RWPE2 (cell line): ENCODE results near the gene CTCFL.

Experiments used
- ATAC-seq: fragments of 200-7000 bp; cut with Tn5 transposase; 3 replicates; pipeline ENCODE4 v1.9.1; 2021; ENCODE audit warnings: low read depth
- DNase-seq: peaks from one replicate; pipeline ENCODE4 v3.0.0-alpha.2; 2020; ENCODE audit warnings: low spot score
- H3K27ac ChIP-seq: fragments of 450-650 bp; 2 replicates; pipeline ENCODE4 v1.5.1; 2017; ENCODE audit warnings: mild to moderate bottlenecking; ENCODE audit not compliant: poor library complexity, severe bottlenecking
- H3K27me3 ChIP-seq: fragments of 250-450 bp; sonication (Bioruptor Pico); 2 replicates; pipeline ENCODE4 v1.5.1; 2021; ENCODE audit warnings: mild to moderate bottlenecking, moderate library complexity; ENCODE audit not compliant: insufficient read depth, poor library complexity, severe bottlenecking
- H3K36me3 ChIP-seq: fragments of 250-450 bp; sonication (Bioruptor Pico); 2 replicates; pipeline ENCODE4 v1.5.1; 2020; ENCODE audit warnings: low read depth, mild to moderate bottlenecking, moderate library complexity
- H3K4me1 ChIP-seq: fragments of 250-450 bp; sonication (Bioruptor Pico); 2 replicates; pipeline ENCODE4 v1.5.1; 2021; ENCODE audit warnings: mild to moderate bottlenecking, moderate library complexity; ENCODE audit not compliant: insufficient read depth, poor library complexity, severe bottlenecking
- H3K4me3 ChIP-seq: fragments of 250-450 bp; sonication (Bioruptor Pico); 2 replicates; pipeline ENCODE4 v1.5.1; 2021; ENCODE audit warnings: mild to moderate bottlenecking, moderate library complexity; ENCODE audit not compliant: severe bottlenecking
- H3K9me3 ChIP-seq: fragments of 250-450 bp; sonication (Bioruptor Pico); 2 replicates; pipeline ENCODE4 v1.5.1; 2021; ENCODE audit warnings: mild to moderate bottlenecking, moderate library complexity; ENCODE audit not compliant: severe bottlenecking
- TF ChIP-seq, protein P1 (sequence below): fragments of 450-650 bp; IDR thresholded peaks from one replicate; pipeline ENCODE4 v1.5.1; 2017; ENCODE audit warnings: mild to moderate bottlenecking, moderate library complexity; ENCODE audit not compliant: poor library complexity, severe bottlenecking

Gene CTCFL

DNA sequence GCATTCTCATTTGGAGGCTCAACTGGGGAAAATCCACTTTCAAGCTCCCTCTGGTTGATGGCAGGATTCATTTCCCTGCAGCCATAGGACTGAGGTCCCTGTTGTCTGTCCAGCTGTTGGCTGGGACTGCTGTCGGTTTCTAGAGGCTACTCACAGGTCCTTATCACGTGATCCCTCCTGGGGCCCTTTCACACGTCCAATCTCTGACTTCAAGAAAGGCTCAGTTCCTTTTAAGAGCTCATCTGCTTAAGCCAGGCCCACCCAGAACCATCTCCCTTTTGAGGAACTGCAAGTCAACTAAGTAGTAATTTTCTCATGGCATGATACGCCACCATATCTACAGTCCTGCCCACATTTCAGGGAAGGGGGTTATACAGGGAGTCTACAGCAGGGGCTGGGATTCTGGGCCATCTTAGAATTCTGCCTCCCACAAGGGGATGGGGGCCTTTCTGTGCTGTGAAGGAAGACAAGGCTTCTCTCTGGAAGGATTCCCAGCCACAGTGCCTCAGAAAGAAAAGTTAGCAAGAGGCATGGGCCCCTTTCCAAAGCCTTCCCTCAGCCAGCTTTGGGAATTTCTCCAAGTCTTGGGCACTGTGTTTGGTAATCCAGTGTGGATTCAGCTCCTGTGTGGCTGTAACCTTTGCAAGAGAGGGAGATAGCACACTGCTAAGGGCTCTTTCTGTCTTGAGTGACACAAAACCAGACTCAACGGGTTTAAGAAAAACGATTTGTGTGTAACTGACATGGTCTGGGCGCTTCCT, 66.4 kb downstream of the CTCFL start:
- H3K27me3 ChIP-seq, result no peaks in the 10 kb centered on the region
- H3K9me3 ChIP-seq, result no peaks in the 10 kb centered on the region
- no peaks in the 10 kb centered on the region for H3K4me1 ChIP-seq
- no peak overlapping the region for H3K27ac ChIP-seq
- no peak overlapping the region for H3K4me3 ChIP-seq
- H3K36me3 ChIP-seq, result no peaks in the 10 kb centered on the region
- TF ChIP-seq, protein P1, sequence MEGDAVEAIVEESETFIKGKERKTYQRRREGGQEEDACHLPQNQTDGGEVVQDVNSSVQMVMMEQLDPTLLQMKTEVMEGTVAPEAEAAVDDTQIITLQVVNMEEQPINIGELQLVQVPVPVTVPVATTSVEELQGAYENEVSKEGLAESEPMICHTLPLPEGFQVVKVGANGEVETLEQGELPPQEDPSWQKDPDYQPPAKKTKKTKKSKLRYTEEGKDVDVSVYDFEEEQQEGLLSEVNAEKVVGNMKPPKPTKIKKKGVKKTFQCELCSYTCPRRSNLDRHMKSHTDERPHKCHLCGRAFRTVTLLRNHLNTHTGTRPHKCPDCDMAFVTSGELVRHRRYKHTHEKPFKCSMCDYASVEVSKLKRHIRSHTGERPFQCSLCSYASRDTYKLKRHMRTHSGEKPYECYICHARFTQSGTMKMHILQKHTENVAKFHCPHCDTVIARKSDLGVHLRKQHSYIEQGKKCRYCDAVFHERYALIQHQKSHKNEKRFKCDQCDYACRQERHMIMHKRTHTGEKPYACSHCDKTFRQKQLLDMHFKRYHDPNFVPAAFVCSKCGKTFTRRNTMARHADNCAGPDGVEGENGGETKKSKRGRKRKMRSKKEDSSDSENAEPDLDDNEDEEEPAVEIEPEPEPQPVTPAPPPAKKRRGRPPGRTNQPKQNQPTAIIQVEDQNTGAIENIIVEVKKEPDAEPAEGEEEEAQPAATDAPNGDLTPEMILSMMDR, result no peak
- DNase-seq (no peak), ATAC-seq (no peak)

DNA sequence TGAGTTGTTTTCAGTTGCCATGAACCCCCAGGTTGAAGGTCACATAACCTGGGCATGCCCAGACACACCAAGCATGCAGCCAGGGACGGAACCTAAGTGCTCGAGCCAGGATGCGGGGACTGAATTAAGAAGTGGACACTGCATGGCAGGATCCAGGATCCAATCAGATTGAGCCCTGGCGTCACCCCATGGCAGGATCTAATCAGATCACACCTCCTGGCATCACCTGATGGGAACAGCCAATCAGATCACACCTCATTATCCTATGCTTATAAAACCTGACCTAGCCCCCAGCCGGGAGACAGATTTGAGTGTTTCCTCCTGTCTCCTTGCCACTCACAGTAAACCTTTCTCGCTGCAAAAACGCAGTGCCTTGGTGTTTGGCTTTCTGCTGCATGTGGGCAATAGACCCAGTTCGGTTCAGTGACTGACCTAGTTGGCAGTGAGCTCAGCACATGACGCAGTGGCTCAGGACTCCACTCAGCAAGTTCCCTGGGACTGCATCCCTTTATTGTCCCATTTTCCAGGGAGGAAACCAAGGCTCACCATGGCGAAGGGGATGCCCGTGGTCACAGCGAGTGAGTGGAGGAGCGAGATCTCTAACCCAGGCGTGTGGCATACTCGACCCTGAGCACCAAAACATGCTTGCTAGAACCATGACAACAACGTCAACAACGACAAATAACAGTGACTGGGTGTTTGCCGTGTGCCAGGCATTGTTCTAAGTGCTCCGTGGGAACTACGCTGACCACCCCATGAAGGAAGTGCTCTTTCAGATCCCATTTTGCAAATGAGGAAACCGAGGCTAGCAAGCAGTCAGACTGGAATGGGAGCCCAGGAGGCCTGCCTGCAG, 67.5 kb downstream of the CTCFL start:
- TF ChIP-seq, protein P1, result no peak
- Histone ChIP-seq H3K9me3 (no peaks in the 10 kb centered on the region), H3K27ac (no peak overlapping the region), H3K27me3 (no peaks in the 10 kb centered on the region), H3K36me3 (no peaks in the 10 kb centered on the region), H3K4me3 (no peak overlapping the region), H3K4me1 (no peaks in the 10 kb centered on the region)
- no peak for ATAC-seq
- no peak for DNase-seq

DNA sequence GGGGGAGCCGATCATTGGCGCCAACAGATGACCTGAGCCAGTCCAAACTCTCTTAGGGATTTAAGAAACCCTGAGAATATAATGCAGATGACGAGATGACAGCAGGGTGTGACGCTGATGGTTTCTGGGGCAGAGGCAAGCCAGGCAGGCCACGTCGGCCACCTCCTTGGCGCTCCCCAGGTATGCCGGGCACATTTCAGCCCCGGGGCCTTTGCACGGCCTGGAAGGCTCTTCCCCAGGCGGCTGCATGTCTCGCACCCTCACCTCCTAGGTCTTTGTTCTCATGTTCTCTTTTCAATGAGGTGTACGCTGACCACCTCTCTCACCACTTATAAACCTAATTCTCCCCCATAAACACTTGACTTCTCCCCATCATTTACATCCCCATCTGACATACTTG, 68.8 kb downstream of the CTCFL start:
- TF ChIP-seq, protein P1, result no peak
- Histone ChIP-seq H3K27me3 (peaks cover 3% of the 10 kb centered on the region), H3K27ac (no peak overlapping the region), H3K9me3 (no peaks in the 10 kb centered on the region), H3K4me3 (no peak overlapping the region), H3K36me3 (no peaks in the 10 kb centered on the region), H3K4me1 (no peaks in the 10 kb centered on the region)
- ATAC-seq (no peak), DNase-seq (no peak)

DNA sequence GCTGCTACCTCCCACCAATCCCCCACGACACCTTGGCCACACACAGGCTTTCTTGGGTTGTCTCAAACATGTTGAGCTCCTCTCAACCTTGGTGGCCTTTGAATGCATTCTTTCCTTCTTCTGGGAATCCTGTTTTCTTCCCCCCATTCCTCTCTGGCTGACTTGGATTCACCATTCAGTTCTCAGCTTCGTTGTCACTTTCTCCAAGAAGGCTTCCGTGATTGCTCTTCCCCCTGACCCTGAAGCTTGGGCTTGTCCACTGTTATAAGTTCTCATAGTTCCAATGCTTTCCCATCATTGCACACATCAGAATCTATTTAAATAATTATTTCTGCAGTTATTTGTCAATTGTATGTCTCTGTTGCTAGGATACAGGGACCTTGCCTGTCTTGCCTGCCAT, 69.6 kb downstream of the CTCFL start:
- Histone ChIP-seq H3K27me3 (peaks cover 10% of the 10 kb centered on the region), H3K36me3 (no peaks in the 10 kb centered on the region), H3K4me1 (no peaks in the 10 kb centered on the region), H3K4me3 (no peak overlapping the region), H3K27ac (no peak overlapping the region), H3K9me3 (no peaks in the 10 kb centered on the region)
- ATAC-seq (no peak), DNase-seq (no peak)
- TF ChIP-seq, protein P1, result no peak
